Measurements from ENCODE around the gene FILIP1L.
"Not testable (repeated sequence)": the region's sequence is repeated elsewhere in the genome, so short reads cannot be mapped to it uniquely, and the experiment has no call there.

Gene FILIP1L

GRCh38 chr3:99845331-99845730 lies 269.0 kb downstream of the FILIP1L start:
- no peak overlapping the region for H2AFZ ChIP-seq (ENCODE audit: low read depth)
- no peaks in the 10 kb centered on the region for H3K36me3 ChIP-seq (ENCODE audit: insufficient read depth)
- H3K79me2 ChIP-seq (ENCODE audit: insufficient read depth, low read depth): no peaks in the 10 kb centered on the region; the same call in 1 of the 2 replicates
- H3K4me3 ChIP-seq (IDR thresholded peaks at IDR 0.05; ENCODE audit: insufficient read depth, low read depth, low read length): no peak overlapping the region
- no peak overlapping the region for H3K4me2 ChIP-seq
- peaks cover 8% of the 10 kb centered on the region; the same call in 1 of the 2 replicates for H4K20me1 ChIP-seq (ENCODE audit: insufficient read depth)
- no peak overlapping the region for H3K27ac ChIP-seq
- peaks cover 42% of the 10 kb centered on the region for H3K4me1 ChIP-seq (ENCODE audit: low read depth, poor library complexity, severe bottlenecking)
- TF ChIP-seq CTCF (conservative IDR thresholded peaks at IDR 0.05; ENCODE audit: low read depth, low read length): no peak
- no peaks in the 10 kb centered on the region for H3K27me3 ChIP-seq (ENCODE audit: insufficient read depth, low read depth)
- H3K9ac ChIP-seq: no peak overlapping the region

GRCh38 chr3:99843590-99844258 lies 270.6 kb downstream of the FILIP1L start:
- no peak; the same call in 1 of the 2 replicates for TF ChIP-seq CTCF (conservative IDR thresholded peaks at IDR 0.05; ENCODE audit: low read depth, low read length)
- H3K4me2 ChIP-seq: no peak overlapping the region
- H2AFZ ChIP-seq (ENCODE audit: low read depth): no peak overlapping the region
- no peaks in the 10 kb centered on the region; the same call in 1 of the 2 replicates for H3K79me2 ChIP-seq (ENCODE audit: insufficient read depth, low read depth)
- peaks cover 8% of the 10 kb centered on the region; the same call in 1 of the 2 replicates for H4K20me1 ChIP-seq (ENCODE audit: insufficient read depth)
- H3K9ac ChIP-seq: no peak overlapping the region
- no peaks in the 10 kb centered on the region for H3K27me3 ChIP-seq (ENCODE audit: insufficient read depth, low read depth)
- peaks cover 26% of the 10 kb centered on the region for H3K4me1 ChIP-seq (ENCODE audit: low read depth, poor library complexity, severe bottlenecking)
- no peak overlapping the region for H3K27ac ChIP-seq
- no peaks in the 10 kb centered on the region for H3K36me3 ChIP-seq (ENCODE audit: insufficient read depth)
- no peak overlapping the region for H3K4me3 ChIP-seq (IDR thresholded peaks at IDR 0.05; ENCODE audit: insufficient read depth, low read depth, low read length)

- peaks cover 22% of the 10 kb centered on the region for H3K4me1 ChIP-seq (ENCODE audit: low read depth, poor library complexity, severe bottlenecking)
Observed at GRCh38 chr3:99842826-99843589, 271.3 kb downstream of the FILIP1L start.

GRCh38 chr3:99841949-99842348 lies 272.4 kb downstream of the FILIP1L start:
- peaks cover 17% of the 10 kb centered on the region for H3K4me1 ChIP-seq (ENCODE audit: low read depth, poor library complexity, severe bottlenecking)
- not testable (repeated sequence) for H3K9ac ChIP-seq; H3K4me3 ChIP-seq (IDR thresholded peaks at IDR 0.05; ENCODE audit: insufficient read depth, low read depth, low read length); H2AFZ ChIP-seq (ENCODE audit: low read depth); H3K79me2 ChIP-seq (ENCODE audit: insufficient read depth, low read depth); H3K36me3 ChIP-seq (ENCODE audit: insufficient read depth); H3K27me3 ChIP-seq (ENCODE audit: insufficient read depth, low read depth); H4K20me1 ChIP-seq (ENCODE audit: insufficient read depth); H3K27ac ChIP-seq; H3K4me2 ChIP-seq

More at GRCh38 chr3:99842826-99843589, 271.3 kb downstream of the FILIP1L start:
- no peaks in the 10 kb centered on the region for H3K36me3 ChIP-seq (ENCODE audit: insufficient read depth)
- H3K27me3 ChIP-seq (ENCODE audit: insufficient read depth, low read depth): no peaks in the 10 kb centered on the region
- peaks cover 8% of the 10 kb centered on the region; the same call in 1 of the 2 replicates for H4K20me1 ChIP-seq (ENCODE audit: insufficient read depth)
- H3K4me3 ChIP-seq (IDR thresholded peaks at IDR 0.05; ENCODE audit: insufficient read depth, low read depth, low read length): no peak overlapping the region
- no peak overlapping the region for H2AFZ ChIP-seq (ENCODE audit: low read depth)
- TF ChIP-seq CTCF (conservative IDR thresholded peaks at IDR 0.05; ENCODE audit: low read depth, low read length): peak; percentile 73
- H3K9ac ChIP-seq: no peak overlapping the region
- H3K79me2 ChIP-seq (ENCODE audit: insufficient read depth, low read depth): no peaks in the 10 kb centered on the region; the same call in 1 of the 2 replicates
- H3K4me2 ChIP-seq: no peak overlapping the region
- no peak overlapping the region for H3K27ac ChIP-seq
